Islet precursor cell (in vitro differentiated cells): ENCODE results near the gene IFT25.

Source experiments
- DNase-seq: peaks from one replicate; pipeline ENCODE4 v3.0.0-alpha.2; 2018

Gene IFT25

DNA sequence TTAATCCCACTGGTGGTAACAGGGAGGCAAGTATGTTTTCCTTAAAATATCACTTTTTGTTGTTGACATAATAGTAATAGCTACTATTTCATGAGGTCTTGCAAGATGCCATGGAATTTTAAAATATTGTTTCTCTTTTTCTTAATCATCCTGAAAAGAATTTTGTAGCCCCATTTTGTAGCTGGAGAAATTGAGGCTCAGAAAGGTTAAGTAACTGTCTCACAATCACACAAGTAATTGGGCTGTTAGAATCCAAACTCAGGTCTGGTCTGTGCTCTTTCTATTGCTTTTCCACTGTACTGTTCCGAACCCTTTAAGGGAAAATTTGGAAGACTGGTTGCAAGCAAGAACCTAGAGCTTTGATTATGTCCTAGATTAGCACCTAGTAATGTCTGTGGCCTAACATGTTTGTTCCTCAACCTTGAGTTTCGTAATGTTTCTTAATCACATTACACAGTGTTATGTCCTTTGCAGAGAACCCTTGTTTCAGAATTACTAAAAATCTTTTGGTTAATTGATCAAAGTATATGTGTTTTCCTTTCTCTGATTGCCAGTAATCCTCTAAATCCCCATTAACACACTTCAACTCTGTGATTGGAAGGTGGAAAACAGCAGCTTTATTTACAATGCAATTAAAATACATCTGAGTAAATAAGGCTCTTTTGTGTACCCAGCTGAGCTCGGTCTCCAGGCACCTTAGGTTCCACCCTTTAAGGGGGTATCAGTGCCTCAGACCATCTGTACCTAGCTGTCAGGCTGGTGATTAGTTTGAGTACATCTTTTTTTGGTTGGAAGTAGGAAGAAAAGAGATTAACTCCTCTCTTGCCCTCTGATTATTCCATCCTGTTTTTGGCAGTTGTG, 11.0 kb upstream of the IFT25 start:
- DNase-seq = no peak

- no peak for DNase-seq
Observed at GRCh38 chr1:53954128-53954527, 8.6 kb upstream of the IFT25 start.

- no peak for DNase-seq
Observed at GRCh38 chr1:53951697-53952096, 6.2 kb upstream of the IFT25 start.

DNA sequence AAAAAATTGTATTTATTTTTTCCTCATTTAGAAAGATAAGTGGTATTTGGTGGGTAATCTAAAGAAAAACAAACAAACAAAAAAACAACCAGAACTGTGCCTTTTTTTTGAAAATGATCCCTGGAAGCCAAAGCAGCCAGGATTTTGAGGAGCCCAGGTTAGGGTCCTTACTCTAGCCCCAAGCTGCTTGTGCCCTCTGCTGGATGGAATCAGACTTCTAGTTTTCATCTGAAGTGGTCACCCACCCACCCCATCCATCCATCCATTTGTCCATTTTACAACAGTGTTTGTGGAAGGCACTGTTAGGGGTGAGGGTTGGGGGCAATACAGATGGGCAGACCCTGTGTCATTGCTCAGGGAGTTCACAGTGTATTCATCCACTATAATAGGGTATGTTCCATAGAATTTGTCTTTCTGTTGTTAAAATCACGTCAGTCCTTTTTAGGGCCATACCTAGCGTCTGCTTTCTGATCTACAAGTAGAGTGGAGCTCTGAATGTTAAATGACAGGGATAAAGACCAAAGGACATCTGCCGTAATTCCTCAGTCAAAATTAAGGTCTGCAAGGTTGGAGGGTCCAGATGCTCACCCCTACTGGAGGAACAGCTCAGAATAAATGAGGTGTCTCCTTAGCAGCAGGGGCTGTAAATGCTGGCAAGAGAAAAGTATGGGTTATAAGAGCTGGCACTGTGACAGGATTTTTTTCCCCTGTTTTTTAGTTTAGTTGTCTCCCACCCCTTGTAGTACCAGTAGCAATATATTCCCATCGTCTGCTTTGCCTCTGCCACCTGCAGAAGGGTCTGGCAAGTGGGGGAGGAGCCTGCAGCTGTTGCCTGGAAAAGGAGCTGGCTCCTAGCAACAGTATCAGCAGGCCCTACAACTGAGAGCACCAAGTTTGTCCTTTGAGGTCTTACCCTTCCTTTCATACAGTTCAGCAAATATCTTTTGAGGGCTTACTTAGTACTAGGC, 3.8 kb upstream of the IFT25 start:
- peak; percentile 57 for DNase-seq

DNA sequence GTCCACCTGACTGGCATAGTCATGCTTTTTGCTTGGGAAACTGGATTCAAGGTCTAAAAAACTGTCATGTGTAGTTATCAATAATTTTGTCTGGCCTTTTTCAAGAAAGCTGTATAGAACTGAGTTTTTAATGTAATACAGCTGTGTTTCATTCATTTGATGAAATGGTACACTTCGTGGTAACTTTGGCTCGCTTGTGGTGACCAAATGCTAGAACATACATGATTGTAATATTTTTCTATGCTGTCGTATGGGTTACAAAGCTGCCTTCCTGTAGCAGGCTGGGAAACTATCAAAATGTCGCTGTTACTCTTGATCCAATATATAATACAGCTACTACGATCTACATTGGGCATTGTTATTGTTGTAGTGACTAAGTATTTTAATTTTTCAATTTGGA, 2.8 kb upstream of the IFT25 start:
- no peak for DNase-seq

DNA sequence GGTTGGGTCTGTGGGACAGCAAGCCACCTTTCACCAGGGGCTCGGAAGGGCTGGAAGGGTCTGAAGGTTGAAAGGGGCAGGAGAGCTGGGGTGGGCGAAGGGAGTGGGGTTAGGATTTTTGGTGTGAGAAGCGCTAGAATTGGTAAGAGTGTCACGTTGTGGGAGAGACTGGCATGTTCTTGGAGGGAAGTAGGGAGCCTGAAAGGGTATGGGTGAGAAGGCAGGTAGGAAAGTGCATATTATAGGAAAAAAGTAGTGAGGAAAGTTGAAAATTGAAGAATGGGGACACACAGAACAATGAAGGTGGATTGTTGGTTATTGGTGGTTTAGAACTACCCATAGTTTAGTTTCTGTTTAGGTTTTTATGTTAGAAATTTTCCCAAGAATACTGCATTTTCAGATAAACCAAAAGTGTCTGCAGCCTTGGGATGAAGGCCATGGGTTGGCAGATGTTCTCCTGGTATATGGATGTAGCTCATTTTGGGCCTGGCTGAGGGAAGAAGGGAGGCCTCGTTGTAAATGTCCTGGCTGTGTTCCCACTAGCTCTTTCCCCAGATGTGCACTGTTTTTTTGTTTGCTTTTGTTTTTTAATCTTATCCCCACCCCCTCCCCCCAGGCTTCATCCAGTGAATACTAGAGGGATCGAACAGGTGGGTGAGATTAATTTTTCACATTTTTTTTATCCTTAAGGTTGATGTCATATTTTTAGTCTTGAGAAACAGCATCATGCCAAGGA, 1.8 kb upstream of the IFT25 start:
- no peak for DNase-seq

DNA sequence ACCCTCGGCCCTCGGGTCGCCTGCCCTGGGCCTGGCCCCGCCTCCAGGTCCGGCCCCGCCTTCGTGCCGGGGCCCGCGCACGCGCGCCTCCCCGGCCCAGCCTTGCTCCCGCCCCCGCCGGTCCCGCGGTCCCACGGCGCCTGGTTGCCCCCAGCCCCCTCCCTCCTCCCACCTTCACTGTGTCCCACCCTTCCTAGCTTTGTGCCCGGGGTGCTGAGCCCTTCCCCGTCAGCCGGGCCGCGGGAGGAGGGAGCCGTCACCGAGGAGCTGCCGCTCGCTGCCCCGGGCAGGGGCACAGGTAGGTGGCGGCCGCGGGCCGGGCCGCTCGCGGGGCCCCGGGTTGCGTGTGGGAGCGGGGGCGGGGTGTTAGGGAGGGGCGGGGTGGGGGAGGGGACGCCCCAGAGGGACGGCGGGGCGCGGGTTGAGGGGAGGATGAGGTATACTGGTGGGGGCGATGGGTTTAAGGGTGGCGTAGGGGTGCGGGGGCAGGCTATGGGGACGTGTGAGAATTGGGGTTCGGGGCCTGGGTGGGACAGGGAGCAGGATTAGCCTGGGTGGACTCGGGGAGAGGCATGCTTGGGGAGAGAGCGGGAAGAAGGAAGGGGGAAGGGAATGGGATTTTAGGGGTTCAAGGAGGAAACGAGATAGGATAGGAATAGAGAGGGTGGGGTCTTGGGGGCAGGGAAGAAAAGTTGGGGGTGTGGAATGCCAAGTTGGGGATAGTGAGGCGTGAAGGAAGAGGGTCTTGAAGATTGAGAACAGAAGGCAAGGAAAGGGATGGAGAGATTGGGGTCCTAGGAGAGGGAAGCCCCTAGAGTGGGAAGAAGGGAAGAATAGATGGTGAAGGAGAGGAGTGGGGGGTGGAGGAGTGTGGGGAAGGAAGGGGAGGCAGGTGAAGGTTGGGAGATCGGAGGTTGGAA, 1.0 kb upstream of the IFT25 start, which contains the start of gene LRRC42:
Gene LRRC42, plus strand, starts transcription at position 99 of the 920 bp plus-strand sequence. CDS start 5,650 bp downstream, outside the sequence.
- no peak for DNase-seq

DNA sequence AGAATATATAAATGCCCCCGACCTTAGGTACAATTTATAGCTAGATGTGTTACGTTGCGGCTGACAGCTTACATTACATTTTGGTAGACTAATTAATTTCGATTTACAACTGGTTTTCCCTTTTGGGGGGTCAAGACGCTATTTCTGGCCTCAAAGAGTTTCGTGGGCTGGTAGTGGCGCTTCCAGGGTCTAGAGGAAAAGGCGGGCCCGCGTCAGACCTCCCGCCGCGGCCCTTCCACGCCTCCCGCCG, 391 bp downstream of the IFT25 start:
- DNase-seq = no peak

DNA sequence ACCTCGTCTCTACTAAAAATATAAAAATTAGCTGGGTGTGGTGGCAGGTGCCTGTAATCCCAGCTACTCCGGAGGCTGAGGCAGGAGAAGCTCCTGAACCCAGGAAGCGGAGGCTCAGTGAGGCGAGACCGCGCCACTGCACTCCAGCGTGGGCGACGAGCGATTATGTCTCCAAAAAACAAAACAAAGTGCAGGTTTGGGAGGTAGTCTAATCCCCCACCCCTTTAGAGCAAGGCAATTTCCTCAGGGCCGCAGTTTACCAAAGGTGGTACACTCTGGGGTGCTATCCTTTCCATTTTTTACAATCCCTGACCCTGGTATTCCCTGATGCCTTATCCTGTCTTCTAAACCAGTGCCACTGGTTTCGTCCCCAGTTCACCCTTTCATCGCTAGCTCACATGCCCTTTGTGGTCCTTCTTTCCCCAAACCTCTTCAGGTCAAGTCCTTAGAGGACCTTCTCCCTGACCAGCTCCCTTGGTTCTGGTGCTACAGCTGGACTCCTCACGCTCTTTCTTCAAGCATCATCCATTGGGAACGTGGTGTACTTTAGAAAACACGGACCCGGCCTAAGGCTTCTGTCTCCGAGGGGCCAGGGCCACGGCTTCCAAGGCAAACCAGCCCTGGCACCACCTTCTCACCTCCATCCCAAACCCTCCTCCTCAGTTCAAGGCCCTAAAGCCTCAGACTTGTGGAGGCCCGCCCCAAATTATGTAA, 873 bp downstream of the IFT25 start:
- DNase-seq = peak; percentile 52

- no peak for DNase-seq
Observed at GRCh38 chr1:53943490-53944043, 1.9 kb downstream of the IFT25 start.

- DNase-seq = no peak
Observed at GRCh38 chr1:53943090-53943489, 2.4 kb downstream of the IFT25 start.

DNA sequence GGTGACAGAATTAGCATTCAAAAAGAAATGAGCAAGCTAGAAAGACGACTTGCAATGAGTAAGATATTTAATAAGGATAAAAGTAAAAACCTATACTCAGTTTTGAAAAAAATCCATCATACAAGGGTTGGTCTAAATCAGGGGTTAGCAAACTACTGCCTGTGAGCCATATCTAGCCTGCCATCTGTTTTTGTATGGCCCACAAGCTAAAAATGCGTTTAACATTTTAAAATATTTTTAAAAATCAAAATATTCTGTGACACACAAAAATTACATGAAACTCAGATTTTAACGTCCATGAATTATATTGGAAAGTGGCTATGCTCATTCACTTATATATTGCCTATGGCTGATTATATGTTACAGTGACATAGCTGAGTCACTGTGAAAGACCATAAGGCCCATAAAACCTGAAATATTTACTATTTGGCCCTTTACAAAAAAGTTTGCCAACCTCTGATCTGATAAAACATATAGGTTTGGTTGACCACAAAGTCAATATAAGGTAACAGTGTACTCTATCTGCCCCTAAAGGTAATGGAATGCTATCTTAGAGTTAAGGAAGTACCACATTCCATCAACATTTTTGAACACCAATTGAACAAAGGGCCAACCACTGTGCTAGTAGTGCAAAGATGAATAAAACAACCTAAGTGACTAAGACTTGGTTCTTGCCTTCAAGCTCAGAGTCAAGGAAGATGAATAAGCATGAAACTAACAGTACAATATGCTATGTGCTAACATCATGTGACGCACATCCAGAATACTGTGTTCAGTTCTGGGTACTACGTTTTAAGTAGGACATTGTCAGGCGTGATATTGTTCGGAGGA, 3.2 kb downstream of the IFT25 start:
- no peak for DNase-seq

DNA sequence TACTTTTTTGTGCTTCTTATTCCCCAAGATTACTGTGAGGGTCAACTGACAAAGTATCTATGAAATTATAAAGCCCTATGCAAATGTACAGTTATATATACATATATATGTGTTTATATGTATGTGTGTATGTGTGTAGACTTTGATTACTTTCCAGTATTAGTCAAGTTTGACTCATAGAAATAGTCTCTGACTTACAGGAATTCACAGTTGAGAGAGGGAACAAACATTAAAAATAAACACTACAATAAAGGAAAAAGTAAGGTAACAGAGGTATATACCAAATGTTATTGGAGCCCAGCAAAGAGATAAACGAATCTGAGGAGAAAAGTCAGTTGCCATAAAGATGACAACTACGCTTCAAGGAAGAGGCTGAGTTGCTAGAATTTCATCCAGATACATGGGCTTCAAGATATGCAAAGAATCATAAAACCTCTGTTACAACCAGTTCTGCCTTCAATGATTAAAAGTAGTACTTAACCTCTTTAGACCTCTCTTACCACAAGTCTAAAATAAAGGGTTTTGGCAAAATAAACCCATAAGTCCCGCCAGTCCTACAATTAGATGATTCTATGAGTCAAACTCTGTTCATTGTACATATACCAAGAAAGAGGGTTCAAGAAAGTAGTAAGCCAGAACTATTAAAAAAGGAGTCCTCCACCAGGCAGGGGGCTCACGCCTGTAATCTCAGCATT, 7.2 kb downstream of the IFT25 start:
- DNase-seq = no peak

DNA sequence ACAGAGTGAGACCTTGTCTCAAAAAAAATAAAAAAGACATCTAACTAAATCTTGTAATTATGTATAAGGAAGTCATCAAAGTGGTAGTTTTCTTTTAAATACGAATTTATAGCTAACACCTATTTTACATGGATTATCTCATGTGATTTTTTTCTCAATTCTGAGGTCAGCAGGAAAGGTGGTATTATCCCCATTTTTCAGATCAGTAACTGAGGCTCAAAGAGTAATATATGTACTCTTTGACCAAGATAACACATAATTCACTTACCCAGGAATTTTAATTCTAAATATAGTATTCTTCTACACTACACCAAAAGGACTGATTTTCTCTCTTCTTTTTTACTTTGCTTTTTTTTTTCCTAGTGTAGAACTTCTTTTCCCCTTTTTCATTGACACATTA, 9.1 kb downstream of the IFT25 start:
- DNase-seq = no peak

DNA sequence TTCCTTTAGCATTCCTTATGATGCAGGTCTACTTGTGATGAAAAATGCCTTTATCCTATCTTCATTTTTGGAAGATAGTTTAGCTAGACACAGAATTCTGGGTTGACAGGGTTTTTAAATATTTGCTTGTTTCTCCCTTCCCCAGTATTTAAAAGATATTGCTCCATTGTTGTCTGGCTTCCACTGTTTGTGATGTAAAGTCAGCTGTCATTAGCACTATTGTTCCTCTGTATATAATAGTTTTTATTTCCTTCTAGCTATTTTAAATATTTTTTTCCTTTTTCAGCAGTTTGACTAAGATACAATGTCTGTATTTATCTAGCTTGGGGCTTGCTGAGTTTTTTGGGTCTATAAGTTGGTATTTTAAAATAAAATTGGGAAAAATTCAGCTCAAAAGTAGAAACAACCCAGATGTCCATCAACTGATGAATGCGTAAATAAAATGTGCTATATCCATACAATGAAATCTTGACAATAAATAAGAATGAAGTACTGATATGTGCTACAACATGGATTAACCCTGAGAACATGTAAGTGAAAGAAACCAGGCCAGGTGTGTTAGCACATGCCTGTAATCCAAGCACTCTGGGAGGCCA, 11.2 kb downstream of the IFT25 start:
- no peak for DNase-seq

DNA sequence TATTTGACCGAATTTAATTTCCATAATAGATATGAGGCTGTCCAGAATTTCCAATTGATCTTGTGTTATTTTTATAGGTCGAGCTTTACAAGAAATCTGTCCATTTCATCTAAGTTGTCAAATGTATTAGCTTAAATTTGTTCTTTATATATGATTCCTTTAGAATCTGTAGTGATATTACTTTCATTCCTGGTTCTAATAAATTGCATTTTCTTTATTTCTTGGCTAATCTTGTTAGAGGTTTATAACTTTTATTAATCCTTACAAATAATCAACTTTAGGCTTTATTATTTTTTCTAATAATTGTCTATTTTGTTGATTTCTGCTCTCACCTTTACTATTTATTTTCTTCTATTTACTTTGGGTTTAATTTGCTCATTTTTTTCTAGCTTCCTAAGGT, 14.0 kb downstream of the IFT25 start:
- DNase-seq = no peak

DNA sequence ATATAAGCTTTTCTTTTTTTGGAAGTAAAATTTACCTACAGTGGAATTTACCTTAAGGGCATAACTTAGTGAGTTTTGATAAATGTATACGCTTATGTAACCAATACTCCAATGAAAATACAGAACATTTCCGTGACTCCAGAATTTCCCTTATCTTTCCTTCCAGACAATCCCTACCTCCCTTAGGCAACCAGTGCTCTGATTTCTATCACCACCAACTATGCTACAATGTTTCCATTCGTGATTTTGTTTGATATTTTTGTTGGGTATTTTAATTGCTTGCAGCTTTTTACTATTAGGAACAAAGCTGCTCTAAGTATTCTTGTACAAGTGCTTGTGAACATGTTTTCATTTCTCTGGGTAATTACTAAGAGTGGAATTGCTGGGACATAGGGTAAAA, 14.6 kb downstream of the IFT25 start:
- no peak for DNase-seq

- DNase-seq = no peak
Observed at GRCh38 chr1:53929246-53929960, 16.1 kb downstream of the IFT25 start.
